GM23338 (cell line): ENCODE measurements around the gene SND1.

ENCODE experiments used
- ETS1 ChIP-seq: IDR thresholded peaks from 2 replicates; pipeline ENCODE4 v1.6.1; 2016; ENCODE audit warnings: antibody characterized with exemption
- EZH2 ChIP-seq: fragments of 200-600 bp; sonication (generic); IDR thresholded peaks from one replicate; pipeline ENCODE4 v1.8.0; 2017; ENCODE audit warnings: antibody characterized with exemption, mild to moderate bottlenecking, low read depth; ENCODE audit not compliant: unreplicated experiment
- EZH2phosphoT487 ChIP-seq: fragments of 200-600 bp; sonication (generic); IDR thresholded peaks from one replicate; pipeline ENCODE4 v1.8.1; 2018; ENCODE audit warnings: antibody characterized with exemption; ENCODE audit not compliant: unreplicated experiment
- JUNB ChIP-seq: IDR thresholded peaks from one replicate; pipeline ENCODE4 v1.6.1; 2016; ENCODE audit warnings: antibody characterized with exemption; ENCODE audit not compliant: unreplicated experiment
- NANOG ChIP-seq: IDR thresholded peaks from 2 replicates; pipeline ENCODE4 v1.6.1; 2016; ENCODE audit warnings: antibody characterized with exemption, borderline replicate concordance
- POLR2AphosphoS5 ChIP-seq: IDR thresholded peaks from 2 replicates; pipeline ENCODE4 v1.6.1; 2016; ENCODE audit warnings: antibody characterized with exemption, low read depth
- TF ChIP-seq, protein P1 (sequence below): IDR thresholded peaks from one replicate; pipeline ENCODE4 v1.6.1; 2018; ENCODE audit warnings: antibody characterized with exemption; ENCODE audit not compliant: unreplicated experiment
- TF ChIP-seq, protein P2 (sequence below), 2 experiments: fragments of 200-600 bp in 1 of 2; sonication (generic) in 1 of 2; conservative IDR thresholded peaks; 2 replicates each; pipeline versions ENCODE4 v1.5.1 to v1.6.1; 2016 to 2017; ENCODE audit warnings: antibody characterized with exemption in 2 of 2, low read depth in 2 of 2, mild to moderate bottlenecking in 2 of 2, moderate library complexity in 1 of 2

- TF ChIP-seq, protein P1, sequence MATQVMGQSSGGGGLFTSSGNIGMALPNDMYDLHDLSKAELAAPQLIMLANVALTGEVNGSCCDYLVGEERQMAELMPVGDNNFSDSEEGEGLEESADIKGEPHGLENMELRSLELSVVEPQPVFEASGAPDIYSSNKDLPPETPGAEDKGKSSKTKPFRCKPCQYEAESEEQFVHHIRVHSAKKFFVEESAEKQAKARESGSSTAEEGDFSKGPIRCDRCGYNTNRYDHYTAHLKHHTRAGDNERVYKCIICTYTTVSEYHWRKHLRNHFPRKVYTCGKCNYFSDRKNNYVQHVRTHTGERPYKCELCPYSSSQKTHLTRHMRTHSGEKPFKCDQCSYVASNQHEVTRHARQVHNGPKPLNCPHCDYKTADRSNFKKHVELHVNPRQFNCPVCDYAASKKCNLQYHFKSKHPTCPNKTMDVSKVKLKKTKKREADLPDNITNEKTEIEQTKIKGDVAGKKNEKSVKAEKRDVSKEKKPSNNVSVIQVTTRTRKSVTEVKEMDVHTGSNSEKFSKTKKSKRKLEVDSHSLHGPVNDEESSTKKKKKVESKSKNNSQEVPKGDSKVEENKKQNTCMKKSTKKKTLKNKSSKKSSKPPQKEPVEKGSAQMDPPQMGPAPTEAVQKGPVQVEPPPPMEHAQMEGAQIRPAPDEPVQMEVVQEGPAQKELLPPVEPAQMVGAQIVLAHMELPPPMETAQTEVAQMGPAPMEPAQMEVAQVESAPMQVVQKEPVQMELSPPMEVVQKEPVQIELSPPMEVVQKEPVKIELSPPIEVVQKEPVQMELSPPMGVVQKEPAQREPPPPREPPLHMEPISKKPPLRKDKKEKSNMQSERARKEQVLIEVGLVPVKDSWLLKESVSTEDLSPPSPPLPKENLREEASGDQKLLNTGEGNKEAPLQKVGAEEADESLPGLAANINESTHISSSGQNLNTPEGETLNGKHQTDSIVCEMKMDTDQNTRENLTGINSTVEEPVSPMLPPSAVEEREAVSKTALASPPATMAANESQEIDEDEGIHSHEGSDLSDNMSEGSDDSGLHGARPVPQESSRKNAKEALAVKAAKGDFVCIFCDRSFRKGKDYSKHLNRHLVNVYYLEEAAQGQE: no peak
- TF ChIP-seq EZH2: no peak
- TF ChIP-seq, protein P2, sequence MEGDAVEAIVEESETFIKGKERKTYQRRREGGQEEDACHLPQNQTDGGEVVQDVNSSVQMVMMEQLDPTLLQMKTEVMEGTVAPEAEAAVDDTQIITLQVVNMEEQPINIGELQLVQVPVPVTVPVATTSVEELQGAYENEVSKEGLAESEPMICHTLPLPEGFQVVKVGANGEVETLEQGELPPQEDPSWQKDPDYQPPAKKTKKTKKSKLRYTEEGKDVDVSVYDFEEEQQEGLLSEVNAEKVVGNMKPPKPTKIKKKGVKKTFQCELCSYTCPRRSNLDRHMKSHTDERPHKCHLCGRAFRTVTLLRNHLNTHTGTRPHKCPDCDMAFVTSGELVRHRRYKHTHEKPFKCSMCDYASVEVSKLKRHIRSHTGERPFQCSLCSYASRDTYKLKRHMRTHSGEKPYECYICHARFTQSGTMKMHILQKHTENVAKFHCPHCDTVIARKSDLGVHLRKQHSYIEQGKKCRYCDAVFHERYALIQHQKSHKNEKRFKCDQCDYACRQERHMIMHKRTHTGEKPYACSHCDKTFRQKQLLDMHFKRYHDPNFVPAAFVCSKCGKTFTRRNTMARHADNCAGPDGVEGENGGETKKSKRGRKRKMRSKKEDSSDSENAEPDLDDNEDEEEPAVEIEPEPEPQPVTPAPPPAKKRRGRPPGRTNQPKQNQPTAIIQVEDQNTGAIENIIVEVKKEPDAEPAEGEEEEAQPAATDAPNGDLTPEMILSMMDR (conservative IDR thresholded peaks at IDR 0.05; ENCODE audit: low read depth in 2 of 2): no peak
- TF ChIP-seq ETS1: no peak
- TF ChIP-seq EZH2phosphoT487: no peak
- no peak for TF ChIP-seq POLR2AphosphoS5
- no peak for TF ChIP-seq NANOG
- no peak for TF ChIP-seq JUNB
Measured at GRCh38 chr7:127916735-127917134, 264.7 kb downstream of the SND1 start.
